CD4-positive, alpha-beta T cell treated with Interleukin-17A for 4 hours (primary cell): Measurements from ENCODE around the gene MCM9.

Source experiments
- DNase-seq: peaks from one replicate; pipeline ENCODE4 v3.0.0-alpha.2; 2020; ENCODE audit warnings: mixed read lengths

The MCM9 gene

GRCh38 chr6:118860363-118860762 lies 74.6 kb downstream of the MCM9 start:
- no peak for DNase-seq

- DNase-seq = no peak
These were observed 75.4 kb downstream of the MCM9 start for GRCh38 chr6:118859517-118860064.

GRCh38 chr6:118856301-118856700 lies 78.7 kb downstream of the MCM9 start:
- DNase-seq = no peak

GRCh38 chr6:118853408-118853807 lies 81.6 kb downstream of the MCM9 start:
- no peak for DNase-seq

GRCh38 chr6:118844915-118845314 lies 90.0 kb downstream of the MCM9 start:
- no peak for DNase-seq

- DNase-seq = no peak
These were observed 91.1 kb downstream of the MCM9 start for GRCh38 chr6:118843685-118844390.

- DNase-seq = no peak
These were observed 104.3 kb downstream of the MCM9 start for GRCh38 chr6:118830691-118831090.

GRCh38 chr6:118829817-118830478 lies 105.0 kb downstream of the MCM9 start:
- no peak for DNase-seq

GRCh38 chr6:118826096-118826495 lies 108.9 kb downstream of the MCM9 start:
- DNase-seq = no peak

- DNase-seq = no peak
These were observed 109.3 kb downstream of the MCM9 start for GRCh38 chr6:118825661-118826060.

GRCh38 chr6:118815495-118815894 lies 119.5 kb downstream of the MCM9 start:
- DNase-seq = peak; percentile 17

GRCh38 chr6:118813775-118814174 lies 121.2 kb downstream of the MCM9 start:
- peak; percentile 17 for DNase-seq

- DNase-seq = no peak
These were observed 122.0 kb downstream of the MCM9 start for GRCh38 chr6:118812970-118813369.

GRCh38 chr6:118810420-118811027 lies 124.4 kb downstream of the MCM9 start:
- peak; percentile 77 for DNase-seq

- peak; percentile 34 for DNase-seq
These were observed 125.9 kb downstream of the MCM9 start for GRCh38 chr6:118808793-118809638.

GRCh38 chr6:118804091-118804490 lies 130.9 kb downstream of the MCM9 start:
- no peak for DNase-seq

- DNase-seq = no peak
These were observed 133.7 kb downstream of the MCM9 start for GRCh38 chr6:118801257-118801656.

- peak; percentile 87 for DNase-seq
These were observed 134.4 kb downstream of the MCM9 start for GRCh38 chr6:118800394-118801071.

GRCh38 chr6:118799826-118800225 lies 135.1 kb downstream of the MCM9 start:
- DNase-seq = no peak

- peak; percentile 78 for DNase-seq
These were observed 138.4 kb downstream of the MCM9 start for GRCh38 chr6:118796548-118796947.

GRCh38 chr6:118791499-118791898 lies 143.5 kb downstream of the MCM9 start:
- no peak for DNase-seq

- DNase-seq = no peak
These were observed 145.0 kb downstream of the MCM9 start for GRCh38 chr6:118789954-118790353.
